Measurements from ENCODE around the gene ENGASE. TPM values are rescaled to one million over a fixed set of nuclear protein-coding genes. Genes with fewer than 3 reads are reported as not detected.

The ENGASE gene
- total RNA-seq, 1 donor from 2014 or later, result 11.5 TPM

DNA sequence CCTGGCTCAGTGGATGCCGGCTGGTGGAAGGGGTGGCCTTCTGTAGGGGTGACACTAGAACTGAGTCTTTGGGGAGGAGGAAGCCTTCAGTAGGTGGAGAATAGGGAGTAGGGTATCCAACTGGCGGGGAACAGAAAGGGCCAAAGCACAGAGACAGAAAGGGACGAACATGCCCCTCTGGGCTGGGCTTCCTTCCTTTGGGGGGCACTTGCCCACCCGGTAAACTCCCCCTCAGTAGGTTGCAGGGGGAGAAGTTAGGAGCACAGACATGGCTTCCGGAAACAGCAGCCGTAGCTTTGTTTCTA lies 774 bp downstream of the ENGASE start:
- peak overlapping the region; percentile 91 for H3K4me3 Mint-ChIP-seq (ENCODE audit: unreplicated experiment)
- H3K36me3 Mint-ChIP-seq (ENCODE audit: low read depth, unreplicated experiment), result peaks cover 4% of the 10 kb centered on the region
- Histone ChIP-seq H3K4me3 (ENCODE audit: insufficient read depth, low read depth, low read length) (peak overlapping the region; percentile 67), H3K9ac (ENCODE audit: low read length) (peak overlapping the region; percentile 81), H3K4me2 (ENCODE audit: low read length) (peak overlapping the region; percentile 97), H3K36me3 (ENCODE audit: insufficient read depth, low read length) (no peaks in the 10 kb centered on the region), H4K20me1 (ENCODE audit: insufficient read depth, low read length) (peaks cover 2% of the 10 kb centered on the region), H3K9me3 (ENCODE audit: insufficient read depth, low read depth, low read length) (no peaks in the 10 kb centered on the region), H3K27ac (ENCODE audit: low read depth, low read length) (no peak overlapping the region), H3K27me3 (ENCODE audit: insufficient read depth, low read length) (no peaks in the 10 kb centered on the region), H2AFZ (ENCODE audit: low read depth, low read length) (peak overlapping the region; percentile 78), H3K79me2 (ENCODE audit: insufficient read depth, low read length) (no peaks in the 10 kb centered on the region), H3K4me1 (ENCODE audit: insufficient read depth, low read length) (peaks cover 10% of the 10 kb centered on the region)
- DNase-seq (ENCODE audit: low read depth) (no peak), FAIRE-seq (no peak)
- peaks cover 6% of the 10 kb centered on the region for H3K4me1 Mint-ChIP-seq (ENCODE audit: low read depth, unreplicated experiment)
- TF ChIP-seq, protein P1, sequence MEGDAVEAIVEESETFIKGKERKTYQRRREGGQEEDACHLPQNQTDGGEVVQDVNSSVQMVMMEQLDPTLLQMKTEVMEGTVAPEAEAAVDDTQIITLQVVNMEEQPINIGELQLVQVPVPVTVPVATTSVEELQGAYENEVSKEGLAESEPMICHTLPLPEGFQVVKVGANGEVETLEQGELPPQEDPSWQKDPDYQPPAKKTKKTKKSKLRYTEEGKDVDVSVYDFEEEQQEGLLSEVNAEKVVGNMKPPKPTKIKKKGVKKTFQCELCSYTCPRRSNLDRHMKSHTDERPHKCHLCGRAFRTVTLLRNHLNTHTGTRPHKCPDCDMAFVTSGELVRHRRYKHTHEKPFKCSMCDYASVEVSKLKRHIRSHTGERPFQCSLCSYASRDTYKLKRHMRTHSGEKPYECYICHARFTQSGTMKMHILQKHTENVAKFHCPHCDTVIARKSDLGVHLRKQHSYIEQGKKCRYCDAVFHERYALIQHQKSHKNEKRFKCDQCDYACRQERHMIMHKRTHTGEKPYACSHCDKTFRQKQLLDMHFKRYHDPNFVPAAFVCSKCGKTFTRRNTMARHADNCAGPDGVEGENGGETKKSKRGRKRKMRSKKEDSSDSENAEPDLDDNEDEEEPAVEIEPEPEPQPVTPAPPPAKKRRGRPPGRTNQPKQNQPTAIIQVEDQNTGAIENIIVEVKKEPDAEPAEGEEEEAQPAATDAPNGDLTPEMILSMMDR (IDR thresholded peaks at IDR 0.05; ENCODE audit: insufficient read depth, low read depth, low read length), result no peak
- no peak for TF ChIP-seq EZH2 (IDR thresholded peaks at IDR 0.05; ENCODE audit: insufficient read depth, low read length)
- peak overlapping the region; percentile 79 for H3K27ac Mint-ChIP-seq (ENCODE audit: unreplicated experiment)
- H3K9me3 Mint-ChIP-seq (ENCODE audit: unreplicated experiment), result no peaks in the 10 kb centered on the region
- peaks cover 12% of the 10 kb centered on the region for H3K27me3 Mint-ChIP-seq (ENCODE audit: low read depth, unreplicated experiment)

DNA sequence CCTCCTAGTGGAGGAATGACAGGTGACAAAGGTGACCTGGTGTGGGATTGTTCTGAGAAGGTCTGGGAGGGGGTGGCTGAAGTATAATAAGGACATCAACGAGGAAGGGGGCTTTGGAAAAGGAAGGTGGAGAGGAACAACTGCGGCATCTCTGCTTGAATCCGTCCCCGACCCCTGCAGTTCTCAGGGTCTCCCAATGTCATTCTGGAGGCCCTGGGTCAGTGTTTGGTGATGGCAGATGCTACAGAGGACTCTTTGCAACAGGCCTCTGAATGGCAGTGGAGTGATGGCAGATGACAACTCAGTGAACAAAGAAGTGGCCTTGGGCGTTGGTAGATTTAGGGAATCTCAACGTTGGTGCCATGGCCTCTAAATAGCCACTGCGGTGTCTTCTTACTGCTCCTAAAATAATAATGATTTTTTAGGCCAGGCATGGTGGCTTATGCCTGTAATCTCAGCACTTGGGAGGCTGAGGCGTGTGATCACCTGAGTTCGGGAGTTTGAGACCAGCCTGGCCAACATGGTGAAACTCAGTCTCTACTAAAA lies 1.3 kb downstream of the ENGASE start:
- H3K4me1 Mint-ChIP-seq (ENCODE audit: low read depth, unreplicated experiment), result peaks cover 6% of the 10 kb centered on the region
- Histone ChIP-seq H3K4me3 (ENCODE audit: insufficient read depth, low read depth, low read length) (peak overlapping the region; percentile 67), H2AFZ (ENCODE audit: low read depth, low read length) (no peak overlapping the region), H3K9me3 (ENCODE audit: insufficient read depth, low read depth, low read length) (no peaks in the 10 kb centered on the region), H3K4me2 (ENCODE audit: low read length) (peak overlapping the region; percentile 97), H3K9ac (ENCODE audit: low read length) (peak overlapping the region; percentile 81), H3K27me3 (ENCODE audit: insufficient read depth, low read length) (no peaks in the 10 kb centered on the region), H3K4me1 (ENCODE audit: insufficient read depth, low read length) (peaks cover 10% of the 10 kb centered on the region), H3K36me3 (ENCODE audit: insufficient read depth, low read length) (no peaks in the 10 kb centered on the region), H3K79me2 (ENCODE audit: insufficient read depth, low read length) (no peaks in the 10 kb centered on the region), H3K27ac (ENCODE audit: low read depth, low read length) (no peak overlapping the region), H4K20me1 (ENCODE audit: insufficient read depth, low read length) (peaks cover 2% of the 10 kb centered on the region)
- H3K27ac Mint-ChIP-seq (ENCODE audit: unreplicated experiment), result peak overlapping the region; percentile 79
- FAIRE-seq (no peak), DNase-seq (ENCODE audit: low read depth) (no peak)
- H3K36me3 Mint-ChIP-seq (ENCODE audit: low read depth, unreplicated experiment), result peaks cover 8% of the 10 kb centered on the region
- H3K27me3 Mint-ChIP-seq (ENCODE audit: low read depth, unreplicated experiment), result peaks cover 10% of the 10 kb centered on the region
- TF ChIP-seq, protein P1 (IDR thresholded peaks at IDR 0.05; ENCODE audit: insufficient read depth, low read depth, low read length), result no peak
- TF ChIP-seq EZH2 (IDR thresholded peaks at IDR 0.05; ENCODE audit: insufficient read depth, low read length), result no peak
- peak overlapping the region; percentile 91 for H3K4me3 Mint-ChIP-seq (ENCODE audit: unreplicated experiment)
- no peaks in the 10 kb centered on the region for H3K9me3 Mint-ChIP-seq (ENCODE audit: unreplicated experiment)

DNA sequence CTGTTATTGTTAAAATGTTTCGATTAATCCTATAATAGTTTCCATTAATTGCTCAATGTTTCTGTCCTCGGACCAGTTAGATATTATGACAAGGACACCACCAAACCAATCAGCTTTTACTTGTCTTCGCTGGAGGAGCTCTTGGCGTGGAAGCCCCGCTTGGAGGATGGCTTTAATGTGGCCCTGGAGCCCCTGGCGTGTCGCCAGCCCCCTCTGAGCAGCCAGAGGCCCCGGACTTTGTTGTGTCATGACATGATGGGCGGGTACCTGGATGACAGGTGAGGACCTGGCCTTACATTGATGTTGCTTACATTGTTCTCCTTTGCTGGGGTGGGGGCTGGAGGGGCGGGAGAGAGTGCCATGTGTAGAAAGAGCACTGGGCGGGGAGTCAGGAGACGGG lies 3.0 kb downstream of the ENGASE start:
- Histone ChIP-seq H3K9me3 (ENCODE audit: insufficient read depth, low read depth, low read length) (no peaks in the 10 kb centered on the region), H2AFZ (ENCODE audit: low read depth, low read length) (no peak overlapping the region), H3K4me1 (ENCODE audit: insufficient read depth, low read length) (peaks cover 10% of the 10 kb centered on the region), H4K20me1 (ENCODE audit: insufficient read depth, low read length) (peaks cover 2% of the 10 kb centered on the region), H3K36me3 (ENCODE audit: insufficient read depth, low read length) (no peaks in the 10 kb centered on the region), H3K4me3 (ENCODE audit: insufficient read depth, low read depth, low read length) (no peak overlapping the region), H3K4me2 (ENCODE audit: low read length) (no peak overlapping the region), H3K9ac (ENCODE audit: low read length) (no peak overlapping the region), H3K27me3 (ENCODE audit: insufficient read depth, low read length) (no peaks in the 10 kb centered on the region), H3K79me2 (ENCODE audit: insufficient read depth, low read length) (no peaks in the 10 kb centered on the region), H3K27ac (ENCODE audit: low read depth, low read length) (no peak overlapping the region)
- peaks cover 10% of the 10 kb centered on the region for H3K36me3 Mint-ChIP-seq (ENCODE audit: low read depth, unreplicated experiment)
- no peak overlapping the region for H3K4me3 Mint-ChIP-seq (ENCODE audit: unreplicated experiment)
- H3K27ac Mint-ChIP-seq (ENCODE audit: unreplicated experiment), result no peak overlapping the region
- H3K9me3 Mint-ChIP-seq (ENCODE audit: unreplicated experiment), result no peaks in the 10 kb centered on the region
- peaks cover 1% of the 10 kb centered on the region for H3K27me3 Mint-ChIP-seq (ENCODE audit: low read depth, unreplicated experiment)
- peaks cover 6% of the 10 kb centered on the region for H3K4me1 Mint-ChIP-seq (ENCODE audit: low read depth, unreplicated experiment)
- TF ChIP-seq, protein P1 (IDR thresholded peaks at IDR 0.05; ENCODE audit: insufficient read depth, low read depth, low read length), result no peak
- TF ChIP-seq EZH2 (IDR thresholded peaks at IDR 0.05; ENCODE audit: insufficient read depth, low read length), result no peak
- DNase-seq (ENCODE audit: low read depth) (no peak), FAIRE-seq (no peak)
